Nephron (organoid): ENCODE results near the gene MT1H.

Experiments
- H3K27ac Mint-ChIP-seq, 3 experiments: 2 replicates each; pipeline ENCODE4 v1.8.0; 2020; ENCODE audit warnings: mixed read lengths in 3 of 3, mild to moderate bottlenecking in 2 of 3, moderate library complexity in 1 of 3
- H3K27me3 Mint-ChIP-seq: 2 replicates; pipeline ENCODE4 v1.8.0; 2021; ENCODE audit warnings: low read depth, mild to moderate bottlenecking, moderate library complexity, mixed read lengths
- H3K36me3 Mint-ChIP-seq: 2 replicates; pipeline ENCODE4 v1.8.0; 2020; ENCODE audit warnings: low read depth, mixed read lengths
- H3K4me1 Mint-ChIP-seq: 2 replicates; pipeline ENCODE4 v1.8.0; 2020; ENCODE audit warnings: mixed read lengths
- H3K4me3 Mint-ChIP-seq, 3 experiments: 2 replicates each; pipeline ENCODE4 v1.8.0; 2020; ENCODE audit warnings: mild to moderate bottlenecking in 3 of 3, mixed read lengths in 3 of 3, moderate library complexity in 2 of 3
- H3K9me3 Mint-ChIP-seq: 2 replicates; pipeline ENCODE4 v1.8.0; 2020; ENCODE audit warnings: mixed read lengths
- TF ChIP-seq, protein P1 (sequence below), 3 experiments: fragments of 200-600 bp; sonication (generic); IDR thresholded peaks; one replicate each; pipeline ENCODE4 v1.5.0; 2021; ENCODE audit warnings: antibody characterized with exemption in 3 of 3; ENCODE audit not compliant: unreplicated experiment in 3 of 3

The MT1H gene

DNA sequence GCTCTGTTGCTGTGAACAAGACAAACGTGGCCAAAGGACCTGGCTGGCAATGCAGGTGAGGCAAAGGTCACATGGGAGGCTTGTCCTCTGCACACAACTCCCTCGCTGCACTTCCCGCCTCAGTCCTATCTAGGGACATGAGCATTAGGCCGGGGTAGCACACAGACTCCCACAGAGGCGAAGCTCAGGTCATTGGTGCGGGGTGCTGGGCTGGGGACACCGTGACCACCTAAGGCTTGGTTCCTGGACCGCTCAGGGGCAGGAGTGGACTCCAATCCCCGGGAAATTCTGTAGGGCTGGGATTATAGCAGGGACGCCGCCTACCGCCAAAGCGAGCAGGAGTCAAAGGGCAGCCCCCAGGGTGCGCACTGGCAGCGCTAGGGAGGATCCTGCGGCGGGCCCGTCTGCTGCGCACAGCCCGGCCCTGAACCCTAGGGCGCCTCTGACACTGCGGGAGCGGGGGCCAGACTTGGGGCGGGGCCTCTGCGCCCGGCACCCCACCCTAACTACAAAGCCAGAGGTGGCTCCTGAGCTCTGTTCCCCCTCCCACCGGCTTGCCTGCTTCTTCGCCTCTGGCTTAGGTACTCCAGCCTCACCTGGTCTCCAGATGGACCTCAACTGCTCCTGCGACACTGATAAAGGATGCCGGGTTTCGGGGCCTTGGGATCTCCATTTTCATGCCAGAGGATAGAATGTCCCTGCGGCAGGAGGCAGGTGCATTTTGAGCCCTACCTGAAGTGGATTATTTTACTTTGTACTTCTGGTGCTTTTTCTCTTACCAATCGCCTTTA lies 21.8 kb upstream of the MT1H start:
- Mint-ChIP-seq H3K36me3 (no peaks in the 10 kb centered on the region), H3K4me3 (no peak overlapping the region), H3K27me3 (peaks cover 100% of the 10 kb centered on the region), H3K9me3 (no peaks in the 10 kb centered on the region), H3K27ac (no peak overlapping the region), H3K4me1 (no peaks in the 10 kb centered on the region)
- TF ChIP-seq, protein P1, sequence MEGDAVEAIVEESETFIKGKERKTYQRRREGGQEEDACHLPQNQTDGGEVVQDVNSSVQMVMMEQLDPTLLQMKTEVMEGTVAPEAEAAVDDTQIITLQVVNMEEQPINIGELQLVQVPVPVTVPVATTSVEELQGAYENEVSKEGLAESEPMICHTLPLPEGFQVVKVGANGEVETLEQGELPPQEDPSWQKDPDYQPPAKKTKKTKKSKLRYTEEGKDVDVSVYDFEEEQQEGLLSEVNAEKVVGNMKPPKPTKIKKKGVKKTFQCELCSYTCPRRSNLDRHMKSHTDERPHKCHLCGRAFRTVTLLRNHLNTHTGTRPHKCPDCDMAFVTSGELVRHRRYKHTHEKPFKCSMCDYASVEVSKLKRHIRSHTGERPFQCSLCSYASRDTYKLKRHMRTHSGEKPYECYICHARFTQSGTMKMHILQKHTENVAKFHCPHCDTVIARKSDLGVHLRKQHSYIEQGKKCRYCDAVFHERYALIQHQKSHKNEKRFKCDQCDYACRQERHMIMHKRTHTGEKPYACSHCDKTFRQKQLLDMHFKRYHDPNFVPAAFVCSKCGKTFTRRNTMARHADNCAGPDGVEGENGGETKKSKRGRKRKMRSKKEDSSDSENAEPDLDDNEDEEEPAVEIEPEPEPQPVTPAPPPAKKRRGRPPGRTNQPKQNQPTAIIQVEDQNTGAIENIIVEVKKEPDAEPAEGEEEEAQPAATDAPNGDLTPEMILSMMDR (IDR thresholded peaks at IDR 0.05; ENCODE audit: unreplicated experiment in 3 of 3), result no peak

DNA sequence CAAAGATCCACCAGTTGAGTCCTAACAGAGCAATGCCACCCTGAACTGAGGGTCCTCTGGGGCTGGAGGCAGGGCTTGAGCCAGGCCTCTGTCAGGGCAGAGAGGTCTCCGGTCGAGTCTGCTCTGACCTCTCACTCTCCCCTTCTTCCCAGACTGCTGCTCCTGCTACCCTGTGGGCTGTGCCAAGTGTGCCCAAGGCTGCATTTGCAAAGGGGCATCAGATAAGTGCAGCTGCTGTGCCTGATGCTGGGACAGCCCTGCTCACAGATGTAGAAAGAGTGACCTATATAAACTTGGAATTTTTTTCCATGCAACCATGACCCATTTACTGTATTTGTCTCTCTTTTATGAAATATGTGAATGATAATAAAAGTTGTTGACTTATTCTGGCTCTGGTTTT lies 20.3 kb upstream of the MT1H start:
- peaks cover 100% of the 10 kb centered on the region for H3K27me3 Mint-ChIP-seq
- no peaks in the 10 kb centered on the region for H3K4me1 Mint-ChIP-seq
- no peaks in the 10 kb centered on the region for H3K36me3 Mint-ChIP-seq
- H3K9me3 Mint-ChIP-seq, result no peaks in the 10 kb centered on the region
- H3K27ac Mint-ChIP-seq, result no peak overlapping the region
- TF ChIP-seq, protein P1 (IDR thresholded peaks at IDR 0.05; ENCODE audit: unreplicated experiment in 3 of 3), result no peak
- H3K4me3 Mint-ChIP-seq, result no peak overlapping the region

DNA sequence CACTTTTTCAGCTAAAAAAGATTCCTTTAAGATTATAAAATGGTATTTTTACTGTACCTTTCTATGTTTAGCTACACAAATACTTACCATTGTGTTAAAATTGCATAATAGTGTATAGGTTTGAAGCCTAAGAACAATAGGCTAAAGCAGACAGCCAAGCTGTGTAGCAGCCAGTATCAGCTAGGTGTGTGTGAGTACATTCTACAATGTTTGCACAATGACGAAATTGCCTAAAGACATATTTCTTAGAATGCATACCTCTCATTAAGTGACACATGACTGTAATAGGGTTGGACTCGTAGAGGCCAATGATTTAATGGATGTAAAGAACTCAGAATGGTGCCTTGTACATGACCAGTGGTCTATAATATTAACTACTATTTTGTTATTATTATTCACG lies 19.8 kb upstream of the MT1H start:
- Mint-ChIP-seq H3K4me1 (no peaks in the 10 kb centered on the region), H3K36me3 (no peaks in the 10 kb centered on the region), H3K27ac (no peak overlapping the region), H3K9me3 (no peaks in the 10 kb centered on the region), H3K4me3 (no peak overlapping the region), H3K27me3 (peaks cover 99% of the 10 kb centered on the region)
- TF ChIP-seq, protein P1 (IDR thresholded peaks at IDR 0.05; ENCODE audit: unreplicated experiment in 3 of 3), result no peak

DNA sequence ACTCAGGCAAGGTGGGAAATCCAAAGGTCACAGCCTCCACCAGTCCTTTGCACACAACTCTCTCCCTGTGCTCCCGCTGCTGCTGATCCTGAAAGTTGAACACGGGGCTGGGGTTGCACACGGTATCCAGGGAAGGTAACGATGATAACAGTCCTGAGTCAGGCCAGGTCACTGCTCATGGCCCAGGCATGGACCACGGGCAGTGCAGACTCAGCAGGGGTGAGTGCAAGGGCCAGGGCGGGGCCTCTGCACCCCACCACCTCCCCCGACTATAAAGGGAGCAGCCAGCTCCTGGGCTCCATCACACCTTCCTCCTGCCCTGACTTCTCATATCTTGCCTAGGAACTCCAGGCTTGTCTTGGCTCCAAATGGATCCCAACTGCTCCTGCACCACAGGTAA lies 18.0 kb upstream of the MT1H start, which contains the start of gene MT1B:
TSS of gene MT1B (plus strand) at position 301 of the 400 bp plus-strand sequence. CDS start at position 369, 68 bp downstream.
- no peaks in the 10 kb centered on the region for H3K4me1 Mint-ChIP-seq
- TF ChIP-seq, protein P1 (IDR thresholded peaks at IDR 0.05; ENCODE audit: unreplicated experiment in 3 of 3), result no peak
- no peak within 1 kb of the TSS for H3K27ac Mint-ChIP-seq
- no peaks in the 10 kb centered on the region for H3K9me3 Mint-ChIP-seq
- no peak within 1 kb of the TSS for H3K4me3 Mint-ChIP-seq
- H3K27me3 Mint-ChIP-seq, result peaks cover 99% of the 10 kb centered on the region
- H3K36me3 Mint-ChIP-seq, result no peaks in the 10 kb centered on the region

DNA sequence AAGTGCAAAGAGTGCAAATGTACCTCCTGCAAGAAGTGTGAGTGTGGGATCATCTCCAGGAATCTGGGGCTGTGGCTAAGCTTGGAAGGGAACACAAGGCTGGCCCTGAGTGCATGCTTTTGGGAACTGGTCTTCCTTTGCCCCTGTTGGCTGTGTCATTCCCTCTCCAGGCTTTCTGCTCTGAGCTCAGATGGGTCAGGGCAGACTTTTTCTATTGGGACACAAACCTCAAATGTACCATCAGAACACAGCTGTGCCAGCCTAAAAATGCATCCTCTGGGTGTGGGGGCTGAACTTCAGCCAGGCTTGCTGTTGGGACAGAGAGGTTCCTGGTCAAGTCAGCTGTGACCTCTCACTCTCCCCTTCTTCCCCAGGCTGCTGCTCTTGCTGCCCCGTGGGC lies 17.0 kb upstream of the MT1H start:
- Mint-ChIP-seq H3K36me3 (no peaks in the 10 kb centered on the region), H3K27ac (no peak overlapping the region), H3K4me3 (no peak overlapping the region), H3K4me1 (no peaks in the 10 kb centered on the region), H3K27me3 (peaks cover 99% of the 10 kb centered on the region), H3K9me3 (no peaks in the 10 kb centered on the region)
- TF ChIP-seq, protein P1 (IDR thresholded peaks at IDR 0.05; ENCODE audit: unreplicated experiment in 3 of 3), result no peak

DNA sequence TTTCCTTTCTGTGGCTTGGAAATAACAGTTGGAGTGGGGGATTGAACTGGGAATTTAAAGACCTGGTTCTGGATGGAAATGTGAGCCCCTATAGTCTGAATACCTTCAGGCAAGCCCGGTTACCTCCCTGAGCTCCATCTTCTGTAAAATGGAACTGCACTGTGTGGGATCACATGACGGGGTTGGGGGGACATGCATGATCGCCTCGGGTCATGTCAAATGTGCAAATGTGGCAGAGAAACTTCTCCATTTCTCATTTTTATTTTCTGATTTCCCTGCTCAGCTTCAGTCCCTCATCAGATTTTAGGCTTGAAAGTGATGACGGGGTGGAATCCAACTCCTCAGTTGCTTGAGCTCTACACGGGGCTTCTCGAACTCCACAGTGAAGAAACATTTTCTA lies 16.4 kb upstream of the MT1H start:
- TF ChIP-seq, protein P1 (IDR thresholded peaks at IDR 0.05; ENCODE audit: unreplicated experiment in 3 of 3), result no peak
- Mint-ChIP-seq H3K4me3 (no peak overlapping the region), H3K27me3 (peaks cover 99% of the 10 kb centered on the region), H3K4me1 (peaks cover 5% of the 10 kb centered on the region), H3K36me3 (no peaks in the 10 kb centered on the region), H3K9me3 (no peaks in the 10 kb centered on the region), H3K27ac (no peak overlapping the region)
